Measurements from ENCODE around the gene C5orf58. TPM values are rescaled to one million over a fixed set of nuclear protein-coding genes. Genes with fewer than 3 reads are reported as not detected.

Gene C5orf58
- total and polyA plus RNA-seq, 10 of the 15 experiments (the other 5 are each of a cell fraction or from before 2014, with no cell fraction given): 0.13 to 0.27 (median 0.26) TPM; not detected in 7

GRCh38 chr5:170228762-170229435 lies 3.9 kb upstream of the C5orf58 start:
- 72% methylated on average over 6 of the region's 6 CpGs for WGBS (ENCODE audit: insufficient coverage, insufficient replicate concordance, low lambda C conversion rate, missing lambda C conversion rate)
- no peak for FAIRE-seq
- intact Hi-C loops (cut with micrococcal nuclease; ENCODE audit: unreplicated experiment): no loop called here
- no peak for TF ChIP-seq IKZF1 (conservative IDR thresholded peaks at IDR 0.05)
- no peak for TF ChIP-seq NFXL1 (IDR thresholded peaks at IDR 0.05; ENCODE audit: borderline replicate concordance)
- TF ChIP-seq, protein P1, sequence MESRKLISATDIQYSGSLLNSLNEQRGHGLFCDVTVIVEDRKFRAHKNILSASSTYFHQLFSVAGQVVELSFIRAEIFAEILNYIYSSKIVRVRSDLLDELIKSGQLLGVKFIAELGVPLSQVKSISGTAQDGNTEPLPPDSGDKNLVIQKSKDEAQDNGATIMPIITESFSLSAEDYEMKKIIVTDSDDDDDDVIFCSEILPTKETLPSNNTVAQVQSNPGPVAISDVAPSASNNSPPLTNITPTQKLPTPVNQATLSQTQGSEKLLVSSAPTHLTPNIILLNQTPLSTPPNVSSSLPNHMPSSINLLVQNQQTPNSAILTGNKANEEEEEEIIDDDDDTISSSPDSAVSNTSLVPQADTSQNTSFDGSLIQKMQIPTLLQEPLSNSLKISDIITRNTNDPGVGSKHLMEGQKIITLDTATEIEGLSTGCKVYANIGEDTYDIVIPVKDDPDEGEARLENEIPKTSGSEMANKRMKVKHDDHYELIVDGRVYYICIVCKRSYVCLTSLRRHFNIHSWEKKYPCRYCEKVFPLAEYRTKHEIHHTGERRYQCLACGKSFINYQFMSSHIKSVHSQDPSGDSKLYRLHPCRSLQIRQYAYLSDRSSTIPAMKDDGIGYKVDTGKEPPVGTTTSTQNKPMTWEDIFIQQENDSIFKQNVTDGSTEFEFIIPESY (IDR thresholded peaks at IDR 0.05): no peak
- no peak for TF ChIP-seq SMARCA5 (IDR thresholded peaks at IDR 0.05)
- no peak for TF ChIP-seq CHD1 (IDR thresholded peaks at IDR 0.05; ENCODE audit: low read depth, low read length)
- TF ChIP-seq EED (IDR thresholded peaks at IDR 0.05; ENCODE audit: low read depth): no peak
- TF ChIP-seq BHLHE40 (IDR thresholded peaks at IDR 0.05; ENCODE audit: borderline replicate concordance in 1 of 2, low read depth in 2 of 2, low read length in 1 of 2): no peak
- TF ChIP-seq ELK1 (IDR thresholded peaks at IDR 0.05; ENCODE audit: low read depth, low read length): no peak
- TF ChIP-seq, protein P2, sequence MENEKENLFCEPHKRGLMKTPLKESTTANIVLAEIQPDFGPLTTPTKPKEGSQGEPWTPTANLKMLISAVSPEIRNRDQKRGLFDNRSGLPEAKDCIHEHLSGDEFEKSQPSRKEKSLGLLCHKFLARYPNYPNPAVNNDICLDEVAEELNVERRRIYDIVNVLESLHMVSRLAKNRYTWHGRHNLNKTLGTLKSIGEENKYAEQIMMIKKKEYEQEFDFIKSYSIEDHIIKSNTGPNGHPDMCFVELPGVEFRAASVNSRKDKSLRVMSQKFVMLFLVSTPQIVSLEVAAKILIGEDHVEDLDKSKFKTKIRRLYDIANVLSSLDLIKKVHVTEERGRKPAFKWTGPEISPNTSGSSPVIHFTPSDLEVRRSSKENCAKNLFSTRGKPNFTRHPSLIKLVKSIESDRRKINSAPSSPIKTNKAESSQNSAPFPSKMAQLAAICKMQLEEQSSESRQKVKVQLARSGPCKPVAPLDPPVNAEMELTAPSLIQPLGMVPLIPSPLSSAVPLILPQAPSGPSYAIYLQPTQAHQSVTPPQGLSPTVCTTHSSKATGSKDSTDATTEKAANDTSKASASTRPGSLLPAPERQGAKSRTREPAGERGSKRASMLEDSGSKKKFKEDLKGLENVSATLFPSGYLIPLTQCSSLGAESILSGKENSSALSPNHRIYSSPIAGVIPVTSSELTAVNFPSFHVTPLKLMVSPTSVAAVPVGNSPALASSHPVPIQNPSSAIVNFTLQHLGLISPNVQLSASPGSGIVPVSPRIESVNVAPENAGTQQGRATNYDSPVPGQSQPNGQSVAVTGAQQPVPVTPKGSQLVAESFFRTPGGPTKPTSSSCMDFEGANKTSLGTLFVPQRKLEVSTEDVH (IDR thresholded peaks at IDR 0.05; ENCODE audit: low read depth, partially characterized antibody): no peak
- no peak for TF ChIP-seq NR2C2 (IDR thresholded peaks at IDR 0.05; ENCODE audit: borderline replicate concordance, control insufficient read depth, insufficient read length, low read depth)
- TF ChIP-seq NKRF (conservative IDR thresholded peaks at IDR 0.05): no peak
- no peak for TF ChIP-seq PAX5 (IDR thresholded peaks at IDR 0.05; ENCODE audit: borderline replicate concordance, low read depth, low read length)
- TF ChIP-seq, protein P3, sequence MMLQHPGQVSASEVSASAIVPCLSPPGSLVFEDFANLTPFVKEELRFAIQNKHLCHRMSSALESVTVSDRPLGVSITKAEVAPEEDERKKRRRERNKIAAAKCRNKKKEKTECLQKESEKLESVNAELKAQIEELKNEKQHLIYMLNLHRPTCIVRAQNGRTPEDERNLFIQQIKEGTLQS (IDR thresholded peaks at IDR 0.05; ENCODE audit: borderline replicate concordance, extremely low read depth, low read depth, low read length): no peak
- TF ChIP-seq STAT1 (conservative IDR thresholded peaks at IDR 0.05): no peak
- TF ChIP-seq ESRRA (IDR thresholded peaks at IDR 0.05; ENCODE audit: low read length): no peak

More at GRCh38 chr5:170228762-170229435, 3.9 kb upstream of the C5orf58 start:
- no peak for DNase-seq (ENCODE audit: low read depth, low spot score)
- H2AFZ ChIP-seq (ENCODE audit: control insufficient read depth, low read depth, low read length): no peak overlapping the region
- ChIA-PET RAD21 (ENCODE audit: unreplicated experiment) (interaction anchor here (1.0 to 1.4 kb wide), 2 partner anchors 37 to 110 kb away, joined by 3 to 6 read pairs; no protein-coding TSS in a partner anchor), POLR2A (no interaction called here), SMC1A (ENCODE audit: uncharacterized antibody, unreplicated experiment) (interaction anchor here (1.1 to 7.1 kb wide), 5 partner anchors 18 to 192 kb away, joined by 3 to 66 read pairs (median 4); no protein-coding TSS in a partner anchor), CTCF (interaction anchor here (0.7 to 10.2 kb wide), 10 partner anchors 8 to 199 kb away, joined by 3 to 180 read pairs (median 22); no protein-coding TSS in a partner anchor)
- no peak overlapping the region for H3K4me3 ChIP-seq
- no peak overlapping the region for H3K27ac ChIP-seq (ENCODE audit: control insufficient read depth, insufficient read depth)
- H3K4me1 ChIP-seq (ENCODE audit: control insufficient read depth, insufficient read depth, low read length): no peaks in the 10 kb centered on the region
- in situ Hi-C loops (cut with MboI): loop anchor here (5.0 to 10.0 kb wide), 2 partner anchors 188 to 396 kb away; no protein-coding TSS in a partner anchor
- no peaks in the 10 kb centered on the region for H3K9me3 ChIP-seq (replicated peaks; ENCODE audit: control insufficient read depth, insufficient read depth, low read length)
- no peaks in the 10 kb centered on the region for H4K20me1 ChIP-seq (ENCODE audit: control insufficient read depth, insufficient read depth)
- BruUV-seq (replicated peaks): no TSS peak
- H3K9ac ChIP-seq (ENCODE audit: control insufficient read depth, insufficient read depth, low read length): no peak overlapping the region
- H3K79me2 ChIP-seq (ENCODE audit: control insufficient read depth, insufficient read depth, low read length): no peaks in the 10 kb centered on the region
- H3K36me3 ChIP-seq (ENCODE audit: control insufficient read depth in 2 of 2, insufficient read depth in 2 of 2, low read length in 1 of 2): no peaks in the 10 kb centered on the region
- H3K4me2 ChIP-seq (ENCODE audit: control insufficient read depth, insufficient read depth): no peak overlapping the region
- H3K27me3 ChIP-seq (replicated peaks in 1 of 2; ENCODE audit: control insufficient read depth in 2 of 2, insufficient read depth in 2 of 2, low read length in 1 of 2): no peaks in the 10 kb centered on the region; a peak in 1 of 4 replicates
- no peak for ATAC-seq

Data from GM12878 (cell line).